Adrenal gland (tissue), 5 donors: Measurements from ENCODE around the gene RCC2.

Experiments
- POLR2A ChIP-seq, 2 donors: fragments of 450-650 bp; IDR thresholded peaks; one replicate each; pipeline ENCODE4 v1.6.1; 2017; ENCODE audit warnings: antibody characterized with exemption in 2 of 2, mild to moderate bottlenecking in 2 of 2, moderate library complexity in 1 of 2
- TF ChIP-seq, protein P1 (sequence below), 6 experiments: fragments of 450-650 bp in 4 of 6; fragments of 200-600 bp in 2 of 6; sonication (generic) in 1 of 6; IDR thresholded peaks; 1 replicate in 5 of 6; 2 replicates in 1 of 6; pipeline versions ENCODE4 v1.5.1 to v1.8.0; 2016 to 2021; ENCODE audit warnings: antibody characterized with exemption in 6 of 6, mild to moderate bottlenecking in 2 of 6, moderate library complexity in 1 of 6
- donor health status: DM: no; HTN: no; CAD: no.

DNA sequence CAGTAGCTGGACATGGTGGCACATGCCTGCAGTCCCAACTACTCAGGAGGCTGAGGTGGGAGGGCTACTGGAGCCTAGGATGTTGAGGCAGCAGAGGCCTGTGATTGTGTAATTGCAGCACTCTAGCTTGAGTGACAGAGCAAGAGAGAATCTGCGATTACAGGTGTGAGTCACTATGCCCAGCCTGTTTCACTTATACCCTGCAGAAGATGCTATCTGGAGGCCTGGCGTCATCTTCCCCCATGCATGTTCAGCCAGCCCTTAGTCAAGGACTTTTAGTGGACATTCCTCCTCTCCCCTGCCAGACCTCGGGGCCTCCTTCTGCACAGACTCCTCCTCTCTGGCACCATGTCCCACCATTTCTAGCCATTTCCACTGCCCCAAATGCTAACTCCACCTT lies 36.3 kb upstream of the RCC2 start:
- TF ChIP-seq, protein P1, sequence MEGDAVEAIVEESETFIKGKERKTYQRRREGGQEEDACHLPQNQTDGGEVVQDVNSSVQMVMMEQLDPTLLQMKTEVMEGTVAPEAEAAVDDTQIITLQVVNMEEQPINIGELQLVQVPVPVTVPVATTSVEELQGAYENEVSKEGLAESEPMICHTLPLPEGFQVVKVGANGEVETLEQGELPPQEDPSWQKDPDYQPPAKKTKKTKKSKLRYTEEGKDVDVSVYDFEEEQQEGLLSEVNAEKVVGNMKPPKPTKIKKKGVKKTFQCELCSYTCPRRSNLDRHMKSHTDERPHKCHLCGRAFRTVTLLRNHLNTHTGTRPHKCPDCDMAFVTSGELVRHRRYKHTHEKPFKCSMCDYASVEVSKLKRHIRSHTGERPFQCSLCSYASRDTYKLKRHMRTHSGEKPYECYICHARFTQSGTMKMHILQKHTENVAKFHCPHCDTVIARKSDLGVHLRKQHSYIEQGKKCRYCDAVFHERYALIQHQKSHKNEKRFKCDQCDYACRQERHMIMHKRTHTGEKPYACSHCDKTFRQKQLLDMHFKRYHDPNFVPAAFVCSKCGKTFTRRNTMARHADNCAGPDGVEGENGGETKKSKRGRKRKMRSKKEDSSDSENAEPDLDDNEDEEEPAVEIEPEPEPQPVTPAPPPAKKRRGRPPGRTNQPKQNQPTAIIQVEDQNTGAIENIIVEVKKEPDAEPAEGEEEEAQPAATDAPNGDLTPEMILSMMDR (IDR thresholded peaks at IDR 0.05), result no peak
- TF ChIP-seq POLR2A (IDR thresholded peaks at IDR 0.05), result peak in 1 of 2 donors; percentile 14
